Stimulated activated CD8-positive, alpha-beta memory T cell treated with anti-CD3 and anti-CD28 coated beads, Interleukin-4, amount 100 ng/mL, for 24 hours (primary cell): ENCODE measurements around the gene FOXP3.

Source experiments
- DNase-seq: peaks from one replicate; pipeline ENCODE4 v3.0.0-alpha.2; 2020; ENCODE audit warnings: low read depth

FOXP3 gene

GRCh38 chrX:49249616-49250015, 14.9 kb downstream of the FOXP3 start:
- no peak for DNase-seq

- no peak for DNase-seq
Measured at GRCh38 chrX:49249071-49249470, 15.4 kb downstream of the FOXP3 start.

- no peak for DNase-seq
Measured at GRCh38 chrX:49247916-49248811, 16.3 kb downstream of the FOXP3 start.

GRCh38 chrX:49247346-49247745, 17.2 kb downstream of the FOXP3 start:
- DNase-seq, result no peak

- DNase-seq, result no peak
Measured at GRCh38 chrX:49246541-49246940, 18.0 kb downstream of the FOXP3 start.

GRCh38 chrX:49244207-49244606, 20.3 kb downstream of the FOXP3 start:
- DNase-seq, result no peak

- no peak for DNase-seq
Measured at GRCh38 chrX:49243166-49243565, 21.3 kb downstream of the FOXP3 start.

GRCh38 chrX:49242545-49243066, 21.9 kb downstream of the FOXP3 start:
- DNase-seq, result no peak

GRCh38 chrX:49238735-49239134, 25.8 kb downstream of the FOXP3 start:
- DNase-seq, result no peak

GRCh38 chrX:49237060-49237459, 27.4 kb downstream of the FOXP3 start:
- no peak for DNase-seq

- no peak for DNase-seq
Measured at GRCh38 chrX:49233887-49234555, 30.5 kb downstream of the FOXP3 start.

- no peak for DNase-seq
Measured at GRCh38 chrX:49233176-49233575, 31.3 kb downstream of the FOXP3 start, which contains the start of gene CACNA1F. Gene CACNA1F, minus strand, starts transcription at chrX:49233340. Its CDS starts 31 bp downstream, at chrX:49233309.

- DNase-seq, result no peak
Measured at GRCh38 chrX:49232525-49232924, 32.0 kb downstream of the FOXP3 start.

GRCh38 chrX:49231333-49232000, 33.0 kb downstream of the FOXP3 start:
- no peak for DNase-seq

GRCh38 chrX:49230500-49231232, 33.8 kb downstream of the FOXP3 start:
- DNase-seq, result peak; percentile 45

GRCh38 chrX:49228185-49228584, 36.3 kb downstream of the FOXP3 start:
- no peak for DNase-seq

GRCh38 chrX:49227726-49228125, 36.8 kb downstream of the FOXP3 start:
- no peak for DNase-seq

- DNase-seq, result no peak
Measured at GRCh38 chrX:49226946-49227345, 37.6 kb downstream of the FOXP3 start.

- no peak for DNase-seq
Measured at GRCh38 chrX:49225858-49226257, 38.7 kb downstream of the FOXP3 start.

- DNase-seq, result no peak
Measured at GRCh38 chrX:49221868-49222267, 42.6 kb downstream of the FOXP3 start.

- no peak for DNase-seq
Measured at GRCh38 chrX:49220100-49220499, 44.4 kb downstream of the FOXP3 start.
